Measurements from ENCODE around the gene PALMD. TPM values are rescaled to one million over a fixed set of nuclear protein-coding genes. Genes with fewer than 3 reads are reported as not detected.

PALMD gene
- total RNA-seq, 1 donor from 2014 or later = 39.5 TPM

DNA sequence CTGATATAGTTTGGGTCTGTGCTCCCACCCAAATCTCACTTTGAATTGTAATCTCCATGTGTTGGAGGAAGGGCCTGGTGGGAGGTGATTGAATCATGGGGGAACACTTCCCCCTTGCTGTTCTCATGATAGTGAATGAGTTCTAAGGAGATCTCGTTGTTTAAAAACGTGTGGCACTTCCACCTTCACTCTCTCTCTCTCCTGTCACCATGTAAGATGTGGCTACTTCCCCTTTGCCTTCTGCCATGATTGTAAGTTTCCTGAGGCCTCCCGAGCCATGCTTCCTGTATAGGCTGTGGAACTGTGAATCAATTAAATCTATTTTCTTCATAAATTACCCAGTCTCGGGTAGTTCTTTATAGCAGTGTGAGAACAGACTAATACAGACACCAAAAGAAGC, 80.1 kb downstream of the PALMD start:
- Histone ChIP-seq H3K27ac (no peak overlapping the region), H3K27me3 (no peaks in the 10 kb centered on the region), H3K4me1 (no peaks in the 10 kb centered on the region), H3K9me3 (no peaks in the 10 kb centered on the region), H3K4me3 (no peak overlapping the region), H3K36me3 (peaks cover 0 to 5% of the 10 kb centered on the region in 2 donors)
- intact Hi-C loops (cut with DNase I) = no loop called here
- DNase-seq (ENCODE audit: extremely low spot score in 2 of 2) = no peak
- TF ChIP-seq POLR2AphosphoS5 (IDR thresholded peaks at IDR 0.05; ENCODE audit: insufficient read depth in 1 of 2, low read depth in 1 of 2) (no peak), POLR2A (IDR thresholded peaks at IDR 0.05) (no peak), CTCF (IDR thresholded peaks at IDR 0.05) (no peak)

DNA sequence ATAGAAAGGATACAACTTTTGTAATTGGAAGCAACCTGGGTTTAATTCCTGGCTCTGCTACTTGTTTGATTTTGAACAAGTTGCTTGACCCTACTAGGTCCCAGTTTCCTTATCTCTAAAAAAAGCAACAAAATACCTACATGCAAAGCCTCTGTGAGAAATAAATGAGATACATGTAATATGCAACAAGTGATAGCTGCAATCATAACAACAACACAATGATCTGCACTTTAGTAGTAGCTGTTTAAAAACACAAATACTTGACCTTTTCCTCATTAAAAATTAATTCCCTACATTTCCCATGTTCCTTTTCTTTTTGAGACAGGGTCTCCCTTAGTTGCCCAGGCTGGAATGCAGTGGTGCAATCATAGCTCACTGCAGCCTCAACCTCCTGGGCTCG, 80.5 kb downstream of the PALMD start:
- no peaks in the 10 kb centered on the region for H3K9me3 ChIP-seq
- no peak overlapping the region for H3K4me3 ChIP-seq
- no peaks in the 10 kb centered on the region for H3K27me3 ChIP-seq
- H3K36me3 ChIP-seq = peaks cover 0 to 5% of the 10 kb centered on the region in 2 donors
- TF ChIP-seq CTCF (IDR thresholded peaks at IDR 0.05) (no peak), POLR2A (IDR thresholded peaks at IDR 0.05) (no peak), POLR2AphosphoS5 (IDR thresholded peaks at IDR 0.05; ENCODE audit: insufficient read depth in 1 of 2, low read depth in 1 of 2) (no peak)
- intact Hi-C loops (cut with DNase I) = no loop called here
- no peak overlapping the region for H3K27ac ChIP-seq
- DNase-seq (ENCODE audit: extremely low spot score in 2 of 2) = no peak
- no peaks in the 10 kb centered on the region for H3K4me1 ChIP-seq

DNA sequence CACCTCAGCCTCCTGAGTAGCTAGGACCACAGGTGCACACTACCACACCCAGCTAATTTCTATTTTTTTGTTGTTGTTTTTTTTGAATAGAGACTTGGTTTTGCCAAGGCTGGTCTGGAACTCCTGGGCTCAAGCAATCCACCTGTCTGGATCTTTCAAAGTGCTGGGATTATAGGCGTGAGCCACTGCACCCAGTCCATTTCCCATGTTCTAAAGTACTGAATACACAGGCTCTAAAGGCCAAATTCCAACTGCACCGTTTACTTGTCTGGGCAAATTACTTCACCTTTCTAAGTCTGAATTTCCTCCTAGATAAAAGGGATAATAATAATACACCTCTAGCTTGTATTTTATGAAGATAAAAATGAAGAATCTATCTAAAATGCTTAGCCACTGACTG, 80.9 kb downstream of the PALMD start:
- intact Hi-C loops (cut with DNase I) = no loop called here
- Histone ChIP-seq H3K27me3 (no peaks in the 10 kb centered on the region), H3K36me3 (peaks cover 0 to 5% of the 10 kb centered on the region in 2 donors)

GRCh38 chr1:99727575-99728185, 81.8 kb downstream of the PALMD start:
- intact Hi-C loops (cut with DNase I) = no loop called here
- H3K36me3 ChIP-seq = peaks cover 0 to 5% of the 10 kb centered on the region in 2 donors

More for the DNA sequence above, 80.9 kb downstream of the PALMD start:
- TF ChIP-seq CTCF (IDR thresholded peaks at IDR 0.05) (no peak), POLR2AphosphoS5 (IDR thresholded peaks at IDR 0.05; ENCODE audit: insufficient read depth in 1 of 2, low read depth in 1 of 2) (no peak), POLR2A (IDR thresholded peaks at IDR 0.05) (no peak)
- Histone ChIP-seq H3K9me3 (no peaks in the 10 kb centered on the region), H3K27ac (no peak overlapping the region), H3K4me3 (no peak overlapping the region), H3K4me1 (no peaks in the 10 kb centered on the region)
- no peak for DNase-seq (ENCODE audit: extremely low spot score in 2 of 2)

More at GRCh38 chr1:99727575-99728185, 81.8 kb downstream of the PALMD start:
- Histone ChIP-seq H3K27me3 (no peaks in the 10 kb centered on the region), H3K27ac (no peak overlapping the region), H3K4me1 (no peaks in the 10 kb centered on the region), H3K4me3 (no peak overlapping the region), H3K9me3 (no peaks in the 10 kb centered on the region)
- TF ChIP-seq CTCF (IDR thresholded peaks at IDR 0.05) (no peak), POLR2AphosphoS5 (IDR thresholded peaks at IDR 0.05; ENCODE audit: insufficient read depth in 1 of 2, low read depth in 1 of 2) (no peak), POLR2A (IDR thresholded peaks at IDR 0.05) (no peak)
- DNase-seq (ENCODE audit: extremely low spot score in 2 of 2) = no peak
